Ovary (tissue), 3 donors: ENCODE results near the gene CCNE1.

ENCODE experiments used
- POLR2A ChIP-seq: fragments of 450-650 bp; IDR thresholded peaks from one replicate; pipeline ENCODE4 v1.6.1; 2017; ENCODE audit warnings: antibody characterized with exemption, mild to moderate bottlenecking, moderate library complexity
- TF ChIP-seq, protein P1 (sequence below), 3 donors: fragments of 450-650 bp in 2 of 3; fragments of 200-600 bp in 1 of 3; IDR thresholded peaks; one replicate each; pipeline versions ENCODE4 v1.5.1 to v1.8.0; 2016 to 2022; ENCODE audit warnings: antibody characterized with exemption in 3 of 3, mild to moderate bottlenecking in 1 of 3
- donor health status: DM: no; HTN: no; CAD: no.

DNA sequence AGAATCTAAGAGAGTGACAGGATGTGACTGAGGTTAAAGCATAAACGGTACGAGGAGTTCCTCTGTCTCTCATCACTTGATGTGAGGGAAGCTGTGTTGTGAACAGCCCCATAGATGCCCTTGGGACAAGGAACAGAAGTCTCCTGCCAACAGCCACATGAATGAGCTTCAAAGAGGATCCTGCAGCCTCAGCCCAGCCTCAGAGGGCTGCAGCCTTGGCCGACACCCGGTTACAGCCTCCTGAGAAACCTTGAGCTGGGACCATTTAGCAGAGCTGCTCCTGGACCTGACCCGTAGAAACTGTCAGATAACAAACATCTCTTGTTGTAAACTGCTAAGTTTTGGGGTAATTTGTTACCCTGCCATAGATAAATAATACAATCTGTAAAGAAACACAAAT lies 54.2 kb downstream of the CCNE1 start:
- TF ChIP-seq, protein P1, sequence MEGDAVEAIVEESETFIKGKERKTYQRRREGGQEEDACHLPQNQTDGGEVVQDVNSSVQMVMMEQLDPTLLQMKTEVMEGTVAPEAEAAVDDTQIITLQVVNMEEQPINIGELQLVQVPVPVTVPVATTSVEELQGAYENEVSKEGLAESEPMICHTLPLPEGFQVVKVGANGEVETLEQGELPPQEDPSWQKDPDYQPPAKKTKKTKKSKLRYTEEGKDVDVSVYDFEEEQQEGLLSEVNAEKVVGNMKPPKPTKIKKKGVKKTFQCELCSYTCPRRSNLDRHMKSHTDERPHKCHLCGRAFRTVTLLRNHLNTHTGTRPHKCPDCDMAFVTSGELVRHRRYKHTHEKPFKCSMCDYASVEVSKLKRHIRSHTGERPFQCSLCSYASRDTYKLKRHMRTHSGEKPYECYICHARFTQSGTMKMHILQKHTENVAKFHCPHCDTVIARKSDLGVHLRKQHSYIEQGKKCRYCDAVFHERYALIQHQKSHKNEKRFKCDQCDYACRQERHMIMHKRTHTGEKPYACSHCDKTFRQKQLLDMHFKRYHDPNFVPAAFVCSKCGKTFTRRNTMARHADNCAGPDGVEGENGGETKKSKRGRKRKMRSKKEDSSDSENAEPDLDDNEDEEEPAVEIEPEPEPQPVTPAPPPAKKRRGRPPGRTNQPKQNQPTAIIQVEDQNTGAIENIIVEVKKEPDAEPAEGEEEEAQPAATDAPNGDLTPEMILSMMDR (IDR thresholded peaks at IDR 0.05): no peak
- no peak for TF ChIP-seq POLR2A
